Ishikawa (cell line): Measurements from ENCODE around the gene NDUFB3.

Source experiments
- CEBPB ChIP-seq: IDR thresholded peaks from 2 replicates; pipeline ENCODE4 v1.6.1; 2012
- CREB1 ChIP-seq: IDR thresholded peaks from 2 replicates; pipeline ENCODE4 v1.6.1; 2012; ENCODE audit warnings: low read depth
- EGR1 ChIP-seq: IDR thresholded peaks from 2 replicates; pipeline ENCODE4 v1.6.1; 2012
- EP300 ChIP-seq: IDR thresholded peaks from 2 replicates; pipeline ENCODE4 v1.6.1; 2012; ENCODE audit warnings: borderline replicate concordance
- FOXM1 ChIP-seq: IDR thresholded peaks from 2 replicates; pipeline ENCODE4 v1.6.1; 2012; ENCODE audit warnings: low read depth, borderline replicate concordance
- MAX ChIP-seq: IDR thresholded peaks from 2 replicates; pipeline ENCODE4 v1.6.1; 2012
- NFIC ChIP-seq: IDR thresholded peaks from 2 replicates; pipeline ENCODE4 v1.6.1; 2012
- RAD21 ChIP-seq: IDR thresholded peaks from 2 replicates; pipeline ENCODE4 v1.6.1; 2012; ENCODE audit warnings: low read depth
- REST ChIP-seq: IDR thresholded peaks from 2 replicates; pipeline ENCODE4 v1.6.1; 2012; ENCODE audit warnings: low read depth, mild to moderate bottlenecking
- TAF1 ChIP-seq: IDR thresholded peaks from 2 replicates; pipeline ENCODE4 v1.6.1; 2012; ENCODE audit warnings: low read depth, mild to moderate bottlenecking
- TCF12 ChIP-seq: IDR thresholded peaks from 2 replicates; pipeline ENCODE4 v1.6.1; 2012; ENCODE audit warnings: low read depth
- TEAD4 ChIP-seq: IDR thresholded peaks from 2 replicates; pipeline ENCODE4 v1.6.1; 2012
- USF1 ChIP-seq: IDR thresholded peaks from 2 replicates; pipeline ENCODE4 v1.6.1; 2012
- YY1 ChIP-seq: IDR thresholded peaks from 2 replicates; pipeline ENCODE4 v1.6.1; 2012; ENCODE audit warnings: low read depth
- ZBTB7A ChIP-seq: IDR thresholded peaks from 2 replicates; pipeline ENCODE4 v1.6.1; 2012; ENCODE audit warnings: low read depth

Gene NDUFB3

GRCh38 chr2:201110615-201111014, 38.8 kb downstream of the NDUFB3 start:
- no peak for TF ChIP-seq ZBTB7A
- no peak for TF ChIP-seq EGR1
- TF ChIP-seq TEAD4 = no peak
- no peak for TF ChIP-seq EP300
- TF ChIP-seq MAX = no peak
- TF ChIP-seq TCF12 = no peak
- TF ChIP-seq REST = no peak
- no peak for TF ChIP-seq NFIC
- no peak for TF ChIP-seq FOXM1
- TF ChIP-seq RAD21 = no peak

- TF ChIP-seq TCF12 = no peak
- no peak for TF ChIP-seq EP300
- TF ChIP-seq MAX = no peak
- TF ChIP-seq YY1 = no peak
- no peak for TF ChIP-seq FOXM1
- TF ChIP-seq CEBPB = no peak
- no peak for TF ChIP-seq TAF1
- no peak for TF ChIP-seq REST
- TF ChIP-seq TEAD4 = no peak
- TF ChIP-seq EGR1 = no peak
- no peak for TF ChIP-seq ZBTB7A
- no peak for TF ChIP-seq USF1
- TF ChIP-seq NFIC = no peak
Measured at GRCh38 chr2:201111096-201111495, 39.3 kb downstream of the NDUFB3 start.

- no peak for TF ChIP-seq YY1
- no peak for TF ChIP-seq USF1
- no peak for TF ChIP-seq TEAD4
- TF ChIP-seq NFIC = no peak
- TF ChIP-seq EGR1 = no peak
- TF ChIP-seq CREB1 = no peak
- no peak for TF ChIP-seq FOXM1
- TF ChIP-seq EP300 = no peak
- no peak for TF ChIP-seq ZBTB7A
- no peak for TF ChIP-seq TAF1
- TF ChIP-seq TCF12 = no peak
- no peak for TF ChIP-seq MAX
- no peak for TF ChIP-seq REST
- TF ChIP-seq CEBPB = no peak
- TF ChIP-seq RAD21 = no peak
Measured at GRCh38 chr2:201114350-201114749, 42.5 kb downstream of the NDUFB3 start.

GRCh38 chr2:201114846-201115245, 43.0 kb downstream of the NDUFB3 start:
- TF ChIP-seq EP300 (no peak), ZBTB7A (no peak), CEBPB (no peak), MAX (no peak), NFIC (no peak), YY1 (no peak), FOXM1 (no peak), EGR1 (no peak), REST (no peak), USF1 (no peak)
